ENCODE results near the gene PTPN20. TPM values are rescaled to one million over a fixed set of nuclear protein-coding genes. Genes with fewer than 3 reads are reported as not detected.
A peak's percentile ranks its signal among the peaks of the same experiment; 100 is the strongest.

Gene PTPN20
- total and polyA plus RNA-seq, 2 of the 4 experiments (the other 2 are of a cell fraction) = 0.14 TPM; not detected in 1

- ChIA-PET POLR2A (ENCODE audit: unreplicated experiment) (no interaction called here), CTCF (no interaction called here)
- H2AK5ac ChIP-seq (ENCODE audit: low read depth, low read length) = no peak overlapping the region
- H3K36me3 ChIP-seq (ENCODE audit: control insufficient read depth, insufficient read depth, low read length) = no peaks in the 10 kb centered on the region
- no peak overlapping the region for H4K5ac ChIP-seq (ENCODE audit: low read depth, low read length)
- no peak overlapping the region for H3K56ac ChIP-seq (ENCODE audit: extremely low read depth, insufficient read depth, low read length)
- H3K9ac ChIP-seq (ENCODE audit: low read depth, low read length) = no peak overlapping the region
- no peak for TF ChIP-seq CTCF (conservative IDR thresholded peaks at IDR 0.05; ENCODE audit: low read depth, low read length)
- TF ChIP-seq RAD21 (IDR thresholded peaks at IDR 0.05; ENCODE audit: low read length) = no peak
- no peak for TF ChIP-seq BHLHE40 (IDR thresholded peaks at IDR 0.05; ENCODE audit: low read depth, low read length)
- TF ChIP-seq ELK1 (IDR thresholded peaks at IDR 0.05; ENCODE audit: borderline replicate concordance, low read depth, low read length) = no peak
- no peak for TF ChIP-seq MAFK (IDR thresholded peaks at IDR 0.05; ENCODE audit: low read depth, low read length)
- no peak for TF ChIP-seq MAZ (IDR thresholded peaks at IDR 0.05; ENCODE audit: borderline replicate concordance, low read depth, low read length)
- no peak for TF ChIP-seq CHD1 (IDR thresholded peaks at IDR 0.05; ENCODE audit: low read depth, low read length)
- no peak for TF ChIP-seq MXI1 (IDR thresholded peaks at IDR 0.05; ENCODE audit: borderline replicate concordance, low read depth, low read length)
- TF ChIP-seq FOS (IDR thresholded peaks at IDR 0.05; ENCODE audit: low read depth, low read length) = no peak
- no peak for TF ChIP-seq USF2 (IDR thresholded peaks at IDR 0.05; ENCODE audit: low read depth, low read length)
- no peak for TF ChIP-seq NFE2L2 (IDR thresholded peaks at IDR 0.05; ENCODE audit: low read depth, low read length)
- TF ChIP-seq RCOR1 (IDR thresholded peaks at IDR 0.05; ENCODE audit: insufficient replicate concordance, low read length) = no peak
- no peak for TF ChIP-seq CEBPB (IDR thresholded peaks at IDR 0.05; ENCODE audit: low read depth, low read length)
- no peak for TF ChIP-seq RFX5 (IDR thresholded peaks at IDR 0.05; ENCODE audit: low read depth, low read length)
- TF ChIP-seq SMC3 (IDR thresholded peaks at IDR 0.05; ENCODE audit: low read depth, low read length) = no peak
- TF ChIP-seq POLR2A (IDR thresholded peaks at IDR 0.05; ENCODE audit: low read depth, low read length) = no peak
- H3K4ac ChIP-seq (ENCODE audit: low read depth, low read length) = no peak overlapping the region
- no peaks in the 10 kb centered on the region for H3K9me1 ChIP-seq (ENCODE audit: insufficient read depth, low read length)
- no peak overlapping the region for H4K91ac ChIP-seq (ENCODE audit: insufficient read depth, low read depth, low read length)
- H2BK20ac ChIP-seq (ENCODE audit: low read depth, low read length) = no peak overlapping the region
- H2AK9ac ChIP-seq (replicated peaks; ENCODE audit: low read depth, low read length, poor library complexity) = no peak overlapping the region
- dilution Hi-C loops (cut with HindIII; ENCODE audit: low sequenced_read_pairs, unreplicated experiment) (no loop called here), in situ Hi-C loops (cut with MboI; ENCODE audit: low sequenced_read_pairs) (no loop called here), intact Hi-C loops (cut with micrococcal nuclease) (no loop called here)
- H3K18ac ChIP-seq (ENCODE audit: low read depth, low read length) = no peak overlapping the region
- H3K27ac ChIP-seq (ENCODE audit: insufficient read depth, low read length) = no peak overlapping the region
- no peak overlapping the region for H2BK5ac ChIP-seq (ENCODE audit: low read depth, low read length, poor library complexity, severe bottlenecking)
- no peak overlapping the region for H2BK15ac ChIP-seq (ENCODE audit: low read depth, low read length)
- DNase-seq (no peak), ATAC-seq (ENCODE audit: low read depth) (no peak)
- peak overlapping the region; percentile 23 for H2AFZ ChIP-seq (replicated peaks; ENCODE audit: low read length, poor library complexity)
- H3K79me1 ChIP-seq (ENCODE audit: low read depth in 1 of 2, low read length in 2 of 2) = no peaks in the 10 kb centered on the region
- no peaks in the 10 kb centered on the region for H4K20me1 ChIP-seq (ENCODE audit: insufficient read depth, low read length)
- no peak overlapping the region for H3K4me3 ChIP-seq (ENCODE audit: insufficient read depth, low read depth, low read length)
- H2BK120ac ChIP-seq (ENCODE audit: low read depth, low read length) = no peak overlapping the region
- H3K14ac ChIP-seq (replicated peaks; ENCODE audit: low read depth, low read length) = no peak overlapping the region
- no peak overlapping the region for H3K4me2 ChIP-seq (ENCODE audit: low read depth, low read length)
- H3K23ac ChIP-seq (ENCODE audit: low read depth, low read length) = no peak overlapping the region
- H3K9me3 ChIP-seq (ENCODE audit: control insufficient read depth, insufficient read depth, low read length) = no peaks in the 10 kb centered on the region
- 0 out of 2 replicates have a peak, but pooled peaks cover 2% of the 10 kb centered on the region for H3K4me1 ChIP-seq (ENCODE audit: control insufficient read depth, insufficient read depth, low read length)
- no CpG with 5 or more reads among the region's 7 CpGs for WGBS, 2 experiments (ENCODE audit: extremely low coverage in 2 of 2, insufficient read length in 1 of 2)
- no peak overlapping the region for H4K8ac ChIP-seq (ENCODE audit: low read depth in 2 of 2, low read length in 2 of 2)
- peaks cover 27% of the 10 kb centered on the region for H3K27me3 ChIP-seq (ENCODE audit: control insufficient read depth, insufficient read depth, low read length)
- BruUV-seq (replicated peaks) = no TSS peak
Observed at GRCh38 chr10:47035171-47035818, 124.1 kb downstream of the PTPN20 start.

All from IMR-90 (cell line).